GM18870 (cell line): Measurements from ENCODE around the gene SCMH1.
"Not testable (repeated sequence)": the region's sequence is repeated elsewhere in the genome, so short reads cannot be mapped to it uniquely, and the experiment has no call there.

Experiments
- ATAC-seq: cut with Tn5 transposase; IDR thresholded peaks from one replicate; pipeline ENCODE4 v1.9.1; 2021; ENCODE audit warnings: moderate library complexity; ENCODE audit not compliant: unreplicated experiment

SCMH1 gene

DNA sequence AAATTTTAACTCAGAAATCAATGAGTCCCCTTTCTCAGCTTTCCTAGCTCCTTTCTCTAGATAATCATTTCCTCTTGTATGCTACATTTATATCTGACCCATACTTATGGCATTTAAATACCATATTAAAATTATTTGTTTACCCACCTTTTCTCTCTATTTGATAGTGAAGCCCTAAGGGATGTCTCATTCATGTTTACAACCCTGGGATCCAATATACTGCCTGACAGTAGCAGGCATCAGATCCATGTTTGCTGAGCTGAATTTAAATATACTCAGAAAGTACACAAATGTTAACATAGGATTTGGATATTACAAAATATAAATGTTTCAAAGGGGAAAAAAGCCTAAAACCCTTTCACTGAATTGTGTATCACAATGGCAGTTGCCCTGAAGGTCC lies 26.5 kb downstream of the SCMH1 start:
- no peak for ATAC-seq

GRCh38 chr1:41213341-41213740 lies 28.8 kb downstream of the SCMH1 start:
- ATAC-seq = no peak

DNA sequence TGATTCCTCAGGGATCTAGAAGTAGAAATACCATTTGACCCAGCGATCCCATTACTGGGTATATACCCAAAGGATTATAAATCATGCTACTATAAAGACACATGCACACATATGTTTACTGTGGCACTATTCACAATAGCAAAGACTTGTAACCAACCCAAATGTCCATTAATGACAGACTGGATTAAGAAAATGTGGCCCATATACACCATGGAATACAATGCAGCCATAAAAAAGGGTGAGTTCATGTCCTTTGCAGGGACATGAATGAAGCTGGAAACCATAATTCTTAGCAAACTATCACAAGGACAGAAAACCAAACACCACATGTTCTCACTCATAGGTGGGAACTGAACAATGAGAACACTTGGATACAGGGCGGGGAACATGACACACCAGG lies 30.5 kb downstream of the SCMH1 start:
- ATAC-seq = not testable (repeated sequence)

- not testable (repeated sequence) for ATAC-seq
Observed at GRCh38 chr1:41207053-41207452, 35.1 kb downstream of the SCMH1 start.

DNA sequence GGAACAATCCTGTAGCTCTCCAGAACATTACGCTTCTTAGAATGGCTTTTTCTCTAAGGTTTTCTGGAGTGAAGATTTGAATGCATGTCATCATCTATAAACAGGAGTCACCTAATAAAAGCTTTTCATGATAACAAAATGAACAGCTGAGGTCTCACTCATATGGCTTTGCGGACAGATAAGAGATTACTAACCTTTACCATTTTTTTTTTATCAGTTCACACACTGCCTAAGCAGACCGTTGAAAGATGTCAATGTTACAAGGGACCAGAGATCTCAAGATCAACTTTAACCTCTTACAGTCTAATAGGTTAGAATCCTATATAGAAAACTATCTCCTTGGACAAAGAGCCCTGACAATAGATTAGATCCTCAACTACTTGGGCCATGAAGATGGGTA lies 41.4 kb downstream of the SCMH1 start:
- no peak for ATAC-seq

DNA sequence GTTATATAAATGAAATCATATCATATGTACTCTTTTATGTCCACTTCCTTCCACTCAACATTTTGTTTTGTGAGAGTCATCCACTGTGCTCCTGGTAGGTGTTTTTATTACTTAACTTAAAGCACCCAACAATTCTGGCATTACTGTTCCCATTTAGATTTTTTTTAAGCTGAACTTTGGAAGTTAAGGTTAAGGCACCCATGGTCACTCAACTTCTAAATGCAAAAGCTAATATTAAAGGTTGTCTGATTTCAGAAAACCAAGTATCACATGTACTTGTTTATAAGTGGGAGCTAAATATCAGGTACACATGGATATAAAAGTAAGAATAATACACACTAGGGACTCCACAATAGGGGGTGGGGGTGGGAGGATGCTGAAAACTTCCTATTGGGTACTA lies 42.7 kb downstream of the SCMH1 start:
- ATAC-seq = no peak

DNA sequence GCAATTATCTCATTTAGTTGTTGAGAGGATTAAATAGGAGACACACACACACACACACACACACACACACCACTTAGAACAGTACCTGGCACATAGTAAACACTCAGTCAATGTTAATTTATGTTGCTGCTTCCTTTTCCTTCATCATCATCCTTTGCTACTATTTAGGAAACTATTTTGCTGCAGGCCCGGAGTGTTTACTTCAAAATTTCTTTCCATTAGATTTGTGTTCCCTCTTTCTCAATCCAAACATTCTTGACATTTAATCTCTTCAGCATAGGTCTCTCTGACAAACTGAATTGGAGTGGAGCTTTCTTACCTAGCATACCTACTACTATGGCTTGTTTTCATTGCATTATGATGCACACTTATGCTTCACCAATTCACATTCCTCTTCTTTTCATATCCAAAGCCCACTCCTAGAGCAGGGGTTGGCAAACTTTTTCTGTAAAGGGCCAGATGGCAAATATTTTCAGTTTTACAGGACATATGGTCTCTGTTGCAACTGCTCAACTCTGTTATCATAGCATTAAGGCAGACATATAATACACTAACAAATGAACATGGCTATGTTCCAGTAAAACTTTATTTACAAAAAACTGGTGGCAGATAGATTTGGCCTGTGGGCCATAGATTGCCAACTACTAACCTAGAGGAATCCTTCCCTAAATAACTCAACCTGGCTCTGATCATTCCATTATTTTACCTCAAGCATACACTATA lies 49.5 kb downstream of the SCMH1 start:
- no peak for ATAC-seq

GRCh38 chr1:41184446-41184845 lies 57.7 kb downstream of the SCMH1 start:
- ATAC-seq = no peak

GRCh38 chr1:41178230-41178629 lies 63.9 kb downstream of the SCMH1 start:
- not testable (repeated sequence) for ATAC-seq

- no peak for ATAC-seq
Observed at GRCh38 chr1:41175546-41175945, 66.6 kb downstream of the SCMH1 start.

- no peak for ATAC-seq
Observed at GRCh38 chr1:41174170-41174569, 67.9 kb downstream of the SCMH1 start.

- no peak for ATAC-seq
Observed at GRCh38 chr1:41173651-41174050, 68.5 kb downstream of the SCMH1 start.

DNA sequence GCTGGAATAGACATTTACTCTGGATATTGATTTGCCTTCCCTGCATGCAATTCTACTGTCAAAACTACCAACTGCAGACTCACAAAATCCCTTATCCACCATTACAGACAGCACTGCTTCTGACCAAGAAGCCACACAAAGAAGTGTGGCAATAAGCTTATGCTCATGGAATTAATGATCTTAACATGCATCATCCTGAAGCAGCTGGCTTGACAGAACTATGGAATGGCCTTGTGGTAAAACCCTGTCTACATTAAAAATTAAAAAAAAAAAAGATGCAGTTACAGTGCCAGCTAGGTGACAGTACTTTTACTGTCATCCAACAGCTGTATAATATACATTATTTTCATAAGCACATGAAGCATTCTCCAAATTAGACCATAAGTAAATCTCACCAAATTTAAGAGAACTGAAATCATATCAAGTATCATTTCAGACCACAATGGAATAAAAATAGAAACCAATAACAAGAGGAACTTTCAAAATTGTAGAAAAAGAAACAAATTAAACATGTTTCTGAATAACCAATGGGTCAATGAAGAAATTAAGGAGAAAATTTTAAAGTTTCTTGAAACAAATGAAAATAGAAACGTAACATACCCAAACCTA lies 70.7 kb downstream of the SCMH1 start:
- ATAC-seq = no peak

GRCh38 chr1:41169799-41170180 lies 72.3 kb downstream of the SCMH1 start:
- ATAC-seq = no peak

- no peak for ATAC-seq
Observed at GRCh38 chr1:41169066-41169798, 72.9 kb downstream of the SCMH1 start.

DNA sequence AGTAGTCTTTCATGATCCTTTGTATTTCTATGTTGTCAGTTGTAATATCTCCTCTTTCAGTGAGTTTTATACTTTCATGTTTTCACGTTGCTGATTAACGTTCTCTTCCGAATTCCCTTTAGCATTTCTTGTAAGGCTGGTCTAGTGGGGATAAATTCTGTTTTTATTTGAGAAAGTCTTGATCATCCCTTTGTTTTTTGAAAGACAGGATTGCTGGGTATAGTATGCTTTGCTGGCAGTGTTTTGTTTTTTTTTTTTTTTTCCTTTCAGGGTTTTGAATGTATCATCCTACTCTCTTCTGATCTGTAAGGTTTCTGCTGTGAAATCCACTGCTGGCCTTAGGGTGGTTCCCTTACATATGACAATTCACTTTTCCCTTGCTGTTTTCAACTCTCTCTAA lies 74.4 kb downstream of the SCMH1 start:
- ATAC-seq = no peak

DNA sequence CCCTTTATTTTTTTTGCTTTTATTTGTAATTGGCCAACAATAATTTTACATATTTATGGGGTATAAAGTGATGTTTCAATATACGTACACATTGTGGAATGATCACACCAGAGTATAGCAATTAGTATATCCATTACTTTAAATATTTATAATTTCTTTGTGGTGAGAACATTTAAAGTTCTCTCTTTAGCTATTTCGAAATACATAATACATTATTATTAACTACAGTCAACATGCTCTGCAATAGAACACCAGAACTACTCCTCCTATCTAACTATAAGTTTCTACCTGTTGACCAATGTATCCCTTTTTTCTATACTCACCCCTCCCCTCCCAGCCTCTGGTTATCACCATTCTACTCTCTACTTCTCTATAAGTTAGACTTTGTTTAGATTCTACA lies 77.4 kb downstream of the SCMH1 start:
- ATAC-seq = no peak

- no peak for ATAC-seq
Observed at GRCh38 chr1:41162441-41162840, 79.7 kb downstream of the SCMH1 start.

GRCh38 chr1:41161846-41162245 lies 80.3 kb downstream of the SCMH1 start:
- ATAC-seq = no peak

- no peak for ATAC-seq
Observed at GRCh38 chr1:41160498-41161110, 81.5 kb downstream of the SCMH1 start.

- ATAC-seq = no peak
Observed at GRCh38 chr1:41158966-41159365, 83.1 kb downstream of the SCMH1 start.
